Stimulated activated CD4-positive, alpha-beta T cell treated with anti-CD3 and anti-CD28 coated beads, Interleukin-1b, Interleukin-23, amount 100 ng/mL, for 1 hour (primary cell): ENCODE measurements around the gene KNTC1.
"Not testable (repeated sequence)": the region's sequence is repeated elsewhere in the genome, so short reads cannot be mapped to it uniquely, and the experiment has no call there.

ENCODE experiments used
- DNase-seq, 2 donors: peaks; one replicate each; pipeline ENCODE4 v3.0.0-alpha.2; 2020; ENCODE audit warnings: low read depth in 2 of 2

Gene KNTC1

GRCh38 chr12:122646517-122647217 lies 119.6 kb downstream of the KNTC1 start:
- no peak for DNase-seq

- DNase-seq: no peak
These were observed 124.6 kb downstream of the KNTC1 start for GRCh38 chr12:122651520-122652224.

- not testable (repeated sequence) for DNase-seq
These were observed 126.2 kb downstream of the KNTC1 start for GRCh38 chr12:122653291-122653690.

- no peak for DNase-seq
These were observed 129.2 kb downstream of the KNTC1 start for GRCh38 chr12:122656298-122656697.

- no peak for DNase-seq
These were observed 132.5 kb downstream of the KNTC1 start for GRCh38 chr12:122659579-122659978.

- DNase-seq: no peak
These were observed 134.2 kb downstream of the KNTC1 start for GRCh38 chr12:122661246-122661645.

GRCh38 chr12:122661938-122662337 lies 134.9 kb downstream of the KNTC1 start:
- no peak for DNase-seq

GRCh38 chr12:122665349-122665748 lies 138.3 kb downstream of the KNTC1 start:
- no peak for DNase-seq

- no peak for DNase-seq
These were observed 138.7 kb downstream of the KNTC1 start for GRCh38 chr12:122665759-122666158.

- no peak for DNase-seq
These were observed 141.2 kb downstream of the KNTC1 start for GRCh38 chr12:122668268-122668667.

GRCh38 chr12:122669397-122670070 lies 142.5 kb downstream of the KNTC1 start:
- DNase-seq: no peak

- DNase-seq: no peak
These were observed 145.5 kb downstream of the KNTC1 start for GRCh38 chr12:122672515-122672914.
